Choroid plexus epithelial cell (primary cell): ENCODE measurements around the gene PAK2.
"Not testable (repeated sequence)": the region's sequence is repeated elsewhere in the genome, so short reads cannot be mapped to it uniquely, and the experiment has no call there.

Experiments used
- DNase-seq: peaks from one replicate; pipeline ENCODE4 v3.0.0-alpha.2; 2010; ENCODE audit warnings: low read depth
- H3K4me3 ChIP-seq: 2 replicates; pipeline ENCODE4 v1.5.1; 2011; ENCODE audit warnings: low read depth, mild to moderate bottlenecking, control low read depth, low read length, moderate library complexity
- TF ChIP-seq, protein P1 (sequence below): conservative IDR thresholded peaks from 2 replicates; pipeline ENCODE4 v1.5.1; 2011; ENCODE audit warnings: low read depth, mild to moderate bottlenecking, control low read depth, inconsistent platforms, low read length, moderate library complexity

Gene PAK2

DNA sequence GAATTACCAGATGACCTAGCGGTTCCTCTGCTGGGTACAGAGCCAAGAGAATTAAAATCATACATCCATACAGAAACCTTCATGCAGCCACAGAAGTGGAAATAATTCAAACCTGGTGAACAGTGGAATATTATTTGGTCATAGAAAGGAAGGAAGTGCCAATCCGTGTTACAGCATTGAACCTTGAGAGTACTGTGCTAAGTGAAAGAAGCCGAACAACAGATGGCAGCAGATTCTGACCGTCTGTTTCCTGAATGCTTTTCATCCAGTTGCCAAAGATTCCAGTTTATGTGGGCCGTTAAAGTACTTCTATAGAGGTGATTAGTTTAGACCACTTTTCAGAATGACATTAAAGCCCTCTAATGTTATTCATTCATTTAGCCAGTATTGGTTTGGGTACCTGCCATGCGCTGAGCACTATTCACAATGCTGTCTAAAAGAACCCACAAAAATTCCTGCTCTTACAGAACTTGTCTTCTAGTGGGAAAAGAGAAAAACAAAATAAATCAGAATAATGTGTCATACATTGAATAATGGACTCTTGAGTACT is 82.2 kb downstream of the PAK2 start:
- TF ChIP-seq, protein P1, sequence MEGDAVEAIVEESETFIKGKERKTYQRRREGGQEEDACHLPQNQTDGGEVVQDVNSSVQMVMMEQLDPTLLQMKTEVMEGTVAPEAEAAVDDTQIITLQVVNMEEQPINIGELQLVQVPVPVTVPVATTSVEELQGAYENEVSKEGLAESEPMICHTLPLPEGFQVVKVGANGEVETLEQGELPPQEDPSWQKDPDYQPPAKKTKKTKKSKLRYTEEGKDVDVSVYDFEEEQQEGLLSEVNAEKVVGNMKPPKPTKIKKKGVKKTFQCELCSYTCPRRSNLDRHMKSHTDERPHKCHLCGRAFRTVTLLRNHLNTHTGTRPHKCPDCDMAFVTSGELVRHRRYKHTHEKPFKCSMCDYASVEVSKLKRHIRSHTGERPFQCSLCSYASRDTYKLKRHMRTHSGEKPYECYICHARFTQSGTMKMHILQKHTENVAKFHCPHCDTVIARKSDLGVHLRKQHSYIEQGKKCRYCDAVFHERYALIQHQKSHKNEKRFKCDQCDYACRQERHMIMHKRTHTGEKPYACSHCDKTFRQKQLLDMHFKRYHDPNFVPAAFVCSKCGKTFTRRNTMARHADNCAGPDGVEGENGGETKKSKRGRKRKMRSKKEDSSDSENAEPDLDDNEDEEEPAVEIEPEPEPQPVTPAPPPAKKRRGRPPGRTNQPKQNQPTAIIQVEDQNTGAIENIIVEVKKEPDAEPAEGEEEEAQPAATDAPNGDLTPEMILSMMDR: no peak
- DNase-seq: no peak
- no peak overlapping the region for H3K4me3 ChIP-seq

DNA sequence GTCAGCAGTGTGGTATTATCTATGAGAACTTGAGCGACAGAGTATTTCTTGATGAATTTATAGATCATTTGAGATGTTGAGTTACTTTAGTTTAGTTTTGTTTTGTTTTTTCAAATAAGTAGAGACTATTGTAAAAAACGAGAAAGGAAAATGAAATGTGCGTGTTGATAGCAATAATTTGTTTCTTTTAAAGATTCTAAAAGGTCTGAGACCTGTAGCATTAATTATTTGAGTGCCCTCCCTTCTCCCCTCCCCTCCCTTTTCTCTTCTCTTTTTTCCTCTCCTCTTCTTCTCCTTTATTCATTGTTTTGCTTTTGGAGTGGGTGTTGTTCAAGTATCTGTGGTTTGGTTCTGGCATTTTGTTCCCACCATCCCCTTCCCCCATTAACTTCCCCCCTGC is 90.0 kb downstream of the PAK2 start:
- not testable (repeated sequence) for DNase-seq, H3K4me3 ChIP-seq

DNA sequence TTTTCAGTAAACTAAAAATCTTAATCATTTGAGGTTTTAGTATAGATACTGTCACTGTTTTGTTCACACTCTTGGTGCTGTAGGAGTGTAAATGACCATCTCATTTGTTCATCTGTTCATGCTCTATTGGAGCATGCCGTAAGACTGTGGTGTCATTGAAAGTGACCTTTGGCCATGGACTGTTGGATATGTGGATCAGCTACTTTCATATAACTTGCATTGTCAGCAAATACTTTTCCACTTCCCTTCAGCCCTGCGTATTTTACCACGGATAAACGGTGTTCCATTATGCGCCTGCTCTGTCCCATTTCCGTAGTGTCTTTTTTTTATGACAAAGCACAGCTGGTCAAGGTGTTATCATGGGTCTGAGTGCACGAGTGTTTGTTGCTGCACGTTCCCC is 95.4 kb downstream of the PAK2 start:
- H3K4me3 ChIP-seq: no peak overlapping the region
- DNase-seq: no peak
- TF ChIP-seq, protein P1: no peak

- H3K4me3 ChIP-seq, DNase-seq: not testable (repeated sequence)
These were observed 97.0 kb downstream of the PAK2 start for GRCh38 chr3:196836626-196837025.

- no peak overlapping the region for H3K4me3 ChIP-seq
- TF ChIP-seq, protein P1: peak; percentile 85
- DNase-seq: peak; percentile 69
These were observed 98.3 kb downstream of the PAK2 start for GRCh38 chr3:196837819-196838420.

GRCh38 chr3:196839351-196839750 is 99.7 kb downstream of the PAK2 start:
- H3K4me3 ChIP-seq: not testable (repeated sequence)

GRCh38 chr3:196842567-196843434 is 103.1 kb downstream of the PAK2 start:
- H3K4me3 ChIP-seq: no peak overlapping the region
- TF ChIP-seq, protein P1: no peak
- no peak for DNase-seq

More at GRCh38 chr3:196839351-196839750, 99.7 kb downstream of the PAK2 start:
- not testable (repeated sequence) for DNase-seq

DNA sequence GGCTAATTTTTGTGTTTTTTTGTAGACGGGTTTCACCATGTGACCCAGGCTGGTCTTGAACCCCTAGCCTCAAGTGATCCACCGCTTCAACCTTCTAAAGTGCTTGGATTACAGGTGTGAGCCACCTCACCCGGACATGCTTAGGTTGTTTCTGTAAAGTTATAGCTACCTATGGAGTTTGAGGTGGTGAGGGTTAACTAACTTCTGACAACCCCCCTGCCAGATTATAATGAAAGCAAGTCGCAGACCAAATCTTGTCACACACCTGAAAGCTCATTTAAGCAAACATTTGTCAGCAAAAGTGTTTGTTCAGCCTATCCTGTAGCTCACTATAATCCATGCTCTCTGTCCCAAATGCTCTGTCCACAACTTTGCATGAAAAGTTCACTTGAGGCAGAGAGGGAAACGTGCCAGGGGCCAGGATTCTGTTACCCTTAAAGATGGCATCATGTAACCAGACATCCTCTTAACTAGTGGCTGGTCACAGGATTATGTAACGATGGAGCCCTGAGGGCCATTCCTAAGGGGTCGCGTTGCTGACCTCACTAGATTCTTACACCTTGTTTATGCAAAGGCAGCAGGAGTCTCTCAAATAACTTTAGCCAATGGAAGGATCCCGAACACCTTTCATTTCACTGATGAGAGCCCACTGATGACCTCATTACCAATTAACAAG is 103.9 kb downstream of the PAK2 start:
- peak; percentile 14 for DNase-seq
- no peak overlapping the region for H3K4me3 ChIP-seq
- TF ChIP-seq, protein P1: no peak

DNA sequence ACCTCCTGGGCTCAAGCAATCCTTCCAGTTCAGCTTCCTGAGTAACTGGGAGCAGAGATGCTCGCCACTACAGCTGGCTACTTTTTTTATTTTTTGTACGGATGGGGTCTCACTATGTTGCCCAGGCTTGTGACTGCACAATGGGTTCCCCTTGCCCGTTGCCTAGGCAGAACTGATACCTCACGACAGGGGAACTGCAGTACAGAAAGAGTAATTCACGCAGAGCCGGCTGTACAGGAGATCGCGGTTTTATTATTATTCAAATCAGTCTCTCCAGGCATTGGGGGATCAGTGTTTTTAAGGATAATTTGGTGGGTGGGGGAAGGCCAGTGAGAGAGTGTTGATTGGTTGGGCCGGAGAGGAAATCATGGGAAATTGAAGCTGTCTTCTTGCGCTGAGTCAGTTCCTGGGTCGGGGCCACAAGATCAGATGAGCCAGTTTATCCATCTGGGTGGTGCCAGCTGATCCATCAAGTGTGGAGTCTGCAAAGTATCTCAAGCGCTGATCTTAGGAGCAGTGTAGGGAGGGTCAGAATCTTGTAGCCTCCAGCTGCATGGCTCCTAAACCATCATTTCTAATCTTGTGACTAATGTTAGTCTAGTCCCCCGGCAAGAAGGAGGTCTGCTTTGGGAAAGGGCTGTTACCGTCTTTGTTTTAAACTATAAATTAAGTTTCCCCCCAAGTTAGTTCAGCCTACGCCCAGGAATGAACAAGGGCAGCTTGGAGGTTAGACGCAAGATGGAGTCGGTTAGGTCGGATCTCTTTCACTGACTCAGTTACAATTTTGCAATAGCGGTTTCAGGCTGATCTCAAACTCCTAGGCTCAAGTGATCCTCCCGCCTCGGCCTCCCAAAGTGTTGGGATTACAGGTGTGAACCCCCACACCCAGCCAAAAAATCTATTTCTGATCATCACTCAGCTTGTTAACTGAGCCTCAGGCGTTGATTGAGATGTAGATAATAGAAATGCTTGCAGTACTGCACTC is 104.9 kb downstream of the PAK2 start:
- not testable (repeated sequence) for H3K4me3 ChIP-seq

GRCh38 chr3:196848375-196848774 is 108.7 kb downstream of the PAK2 start:
- DNase-seq: not testable (repeated sequence)

More for the DNA sequence above, 104.9 kb downstream of the PAK2 start:
- DNase-seq: not testable (repeated sequence)

More at GRCh38 chr3:196848375-196848774, 108.7 kb downstream of the PAK2 start:
- H3K4me3 ChIP-seq: not testable (repeated sequence)
